OCI-LY1 (cell line): ENCODE measurements around the gene SUCO.

Experiments used
- H2AFZ ChIP-seq: fragments of 200-600 bp; sonication (generic), shearing (Covaris generic); 2 replicates; pipeline ENCODE4 v1.6.0; 2014; ENCODE audit warnings: antibody characterized with exemption, mild to moderate bottlenecking, low read length
- H3F3A ChIP-seq: fragments of 200-600 bp; sonication (generic), shearing (Covaris generic); 2 replicates; pipeline ENCODE4 v1.6.0; 2014; ENCODE audit warnings: mild to moderate bottlenecking, antibody characterized with exemption, low read length, moderate library complexity; ENCODE audit not compliant: insufficient read depth
- H3K27ac ChIP-seq: fragments of 200-600 bp; sonication (generic); 2 replicates; pipeline ENCODE4 v1.5.1; 2014; ENCODE audit warnings: low read length, mixed run types, mild to moderate bottlenecking, low read depth; ENCODE audit not compliant: poor library complexity, severe bottlenecking
- H3K27me3 ChIP-seq: fragments of 200-600 bp; sonication (generic); 2 replicates; pipeline ENCODE4 v1.6.0; 2014; ENCODE audit warnings: antibody characterized with exemption, mild to moderate bottlenecking, low read length, moderate library complexity; ENCODE audit not compliant: insufficient read depth
- H3K36me3 ChIP-seq: fragments of 200-600 bp; sonication (generic); 2 replicates; pipeline ENCODE4 v1.6.1; 2014; ENCODE audit warnings: mild to moderate bottlenecking, antibody characterized with exemption, low read length, moderate library complexity, mixed read lengths; ENCODE audit not compliant: insufficient read depth
- H3K4me1 ChIP-seq: fragments of 200-600 bp; sonication (generic); 2 replicates; pipeline ENCODE4 v1.5.1; 2014; ENCODE audit warnings: mild to moderate bottlenecking, low read length, moderate library complexity; ENCODE audit not compliant: insufficient read depth, severe bottlenecking
- H3K4me2 ChIP-seq: fragments of 200-600 bp; sonication (generic), shearing (Covaris generic); 2 replicates; pipeline ENCODE4 v1.6.1; 2014; ENCODE audit warnings: low read length
- H3K4me3 ChIP-seq: fragments of 200-600 bp; sonication (generic); 2 replicates; pipeline ENCODE4 v1.5.1; 2014; ENCODE audit warnings: low read length, low read depth, mild to moderate bottlenecking, mixed read lengths; ENCODE audit not compliant: poor library complexity, severe bottlenecking
- H3K79me2 ChIP-seq: fragments of 200-600 bp; shearing (Covaris generic); 2 replicates; pipeline ENCODE4 v1.6.1; 2016; ENCODE audit warnings: mixed run types, low read length, mixed read lengths; ENCODE audit not compliant: insufficient read depth
- H3K9ac ChIP-seq: fragments of 200-600 bp; sonication (generic), shearing (Covaris generic); 2 replicates; pipeline ENCODE4 v1.6.1; 2014; ENCODE audit warnings: mild to moderate bottlenecking, low read length, mixed read lengths
- H3K9me2 ChIP-seq: fragments of 200-600 bp; sonication (generic), shearing (Covaris generic); 2 replicates; pipeline ENCODE4 v1.6.1; 2014; ENCODE audit warnings: low read depth, mild to moderate bottlenecking, low read length, mixed read lengths
- H3K9me3 ChIP-seq: fragments of 200-600 bp; shearing (Covaris generic); 2 replicates; pipeline ENCODE4 v1.6.1; 2014; ENCODE audit warnings: low read length, mixed read lengths
- H4K20me1 ChIP-seq: fragments of 200-600 bp; sonication (generic), shearing (Covaris generic); 2 replicates; pipeline ENCODE4 v1.6.0; 2016; ENCODE audit warnings: mild to moderate bottlenecking, low read length; ENCODE audit not compliant: insufficient read depth
- EZH2 ChIP-seq: fragments of 200-600 bp; sonication (generic), shearing (Covaris generic); IDR thresholded peaks from 2 replicates; pipeline ENCODE4 v1.8.0; 2017; ENCODE audit warnings: borderline replicate concordance, mixed run types, mild to moderate bottlenecking, antibody characterized with exemption, low read length, moderate library complexity, mixed read lengths
- TF ChIP-seq, protein P1 (sequence below): fragments of 200-600 bp; sonication (generic), shearing (Covaris generic); IDR thresholded peaks from 2 replicates; pipeline ENCODE4 v1.5.1; 2017; ENCODE audit warnings: mild to moderate bottlenecking, antibody characterized with exemption, low read length, moderate library complexity, mixed read lengths

SUCO gene

DNA sequence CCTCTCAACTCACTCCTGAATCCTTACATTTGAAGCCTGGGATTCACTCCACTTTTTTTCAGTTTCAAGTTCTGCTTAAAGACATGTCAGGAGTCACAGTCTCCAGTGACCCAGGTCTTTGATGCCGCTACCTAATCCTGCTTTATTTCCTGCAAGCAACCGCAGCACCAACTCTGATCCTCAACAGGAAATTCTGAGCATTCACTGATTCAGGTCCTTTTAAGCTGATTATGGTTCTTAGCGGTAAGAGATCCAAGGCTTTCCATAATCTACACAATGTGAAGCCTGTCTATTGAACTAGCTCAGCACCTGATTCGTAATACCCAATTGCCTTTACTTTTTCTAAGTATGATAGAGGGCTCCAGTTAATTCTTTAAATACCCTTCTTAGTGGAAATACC lies 45.4 kb upstream of the SUCO start:
- Histone ChIP-seq H3K4me2 (no peak overlapping the region), H3F3A (no peaks in the 10 kb centered on the region; the same call in 1 of the 2 replicates), H3K79me2 (no peaks in the 10 kb centered on the region), H3K9me3 (no peaks in the 10 kb centered on the region), H3K36me3 (no peaks in the 10 kb centered on the region), H3K9me2 (no peaks in the 10 kb centered on the region), H3K4me3 (no peak overlapping the region), H3K27me3 (peaks cover 5% of the 10 kb centered on the region; the same call in 1 of the 2 replicates), H3K4me1 (no peaks in the 10 kb centered on the region), H3K27ac (no peak overlapping the region), H3K9ac (no peak overlapping the region), H2AFZ (no peak overlapping the region), H4K20me1 (no peaks in the 10 kb centered on the region)
- TF ChIP-seq, protein P1, sequence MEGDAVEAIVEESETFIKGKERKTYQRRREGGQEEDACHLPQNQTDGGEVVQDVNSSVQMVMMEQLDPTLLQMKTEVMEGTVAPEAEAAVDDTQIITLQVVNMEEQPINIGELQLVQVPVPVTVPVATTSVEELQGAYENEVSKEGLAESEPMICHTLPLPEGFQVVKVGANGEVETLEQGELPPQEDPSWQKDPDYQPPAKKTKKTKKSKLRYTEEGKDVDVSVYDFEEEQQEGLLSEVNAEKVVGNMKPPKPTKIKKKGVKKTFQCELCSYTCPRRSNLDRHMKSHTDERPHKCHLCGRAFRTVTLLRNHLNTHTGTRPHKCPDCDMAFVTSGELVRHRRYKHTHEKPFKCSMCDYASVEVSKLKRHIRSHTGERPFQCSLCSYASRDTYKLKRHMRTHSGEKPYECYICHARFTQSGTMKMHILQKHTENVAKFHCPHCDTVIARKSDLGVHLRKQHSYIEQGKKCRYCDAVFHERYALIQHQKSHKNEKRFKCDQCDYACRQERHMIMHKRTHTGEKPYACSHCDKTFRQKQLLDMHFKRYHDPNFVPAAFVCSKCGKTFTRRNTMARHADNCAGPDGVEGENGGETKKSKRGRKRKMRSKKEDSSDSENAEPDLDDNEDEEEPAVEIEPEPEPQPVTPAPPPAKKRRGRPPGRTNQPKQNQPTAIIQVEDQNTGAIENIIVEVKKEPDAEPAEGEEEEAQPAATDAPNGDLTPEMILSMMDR = no peak
- no peak for TF ChIP-seq EZH2

GRCh38 chr1:172488393-172488792 lies 44.6 kb upstream of the SUCO start:
- H3K79me2 ChIP-seq = no peaks in the 10 kb centered on the region

DNA sequence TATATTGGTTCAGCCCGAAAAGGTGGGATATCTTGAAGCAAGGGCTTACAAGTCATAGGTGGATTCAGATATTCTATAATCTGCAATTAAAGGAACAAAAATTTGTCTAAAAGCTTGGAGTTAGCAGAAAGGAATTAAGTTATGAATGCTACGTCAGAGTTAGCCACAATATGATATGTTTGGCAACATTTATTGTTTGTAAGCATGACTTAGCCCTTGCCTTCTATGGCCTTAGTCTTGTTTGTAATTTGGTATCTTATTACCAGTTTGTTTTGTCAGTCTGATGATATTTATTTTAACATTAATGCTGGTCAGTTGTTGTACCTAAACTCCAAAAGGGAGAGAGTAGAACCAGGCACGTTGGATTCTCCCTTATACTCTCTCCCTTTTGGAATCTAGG lies 43.1 kb upstream of the SUCO start:
- no peak for TF ChIP-seq EZH2
- no peak overlapping the region for H3K4me3 ChIP-seq
- no peaks in the 10 kb centered on the region for H3K36me3 ChIP-seq
- no peak overlapping the region for H2AFZ ChIP-seq
- no peaks in the 10 kb centered on the region for H4K20me1 ChIP-seq
- H3K27me3 ChIP-seq = peaks cover 5% of the 10 kb centered on the region; the same call in 1 of the 2 replicates
- H3K4me1 ChIP-seq = no peaks in the 10 kb centered on the region
- H3K9me2 ChIP-seq = no peaks in the 10 kb centered on the region
- H3K9me3 ChIP-seq = no peaks in the 10 kb centered on the region
- H3K9ac ChIP-seq = no peak overlapping the region
- H3F3A ChIP-seq = no peaks in the 10 kb centered on the region; the same call in 1 of the 2 replicates
- H3K4me2 ChIP-seq = no peak overlapping the region
- no peak overlapping the region for H3K27ac ChIP-seq
- H3K79me2 ChIP-seq = no peaks in the 10 kb centered on the region

More at GRCh38 chr1:172488393-172488792, 44.6 kb upstream of the SUCO start:
- Histone ChIP-seq H4K20me1 (no peaks in the 10 kb centered on the region), H3K27ac (no peak overlapping the region), H3K9ac (no peak overlapping the region), H3K9me2 (no peaks in the 10 kb centered on the region), H3K9me3 (no peaks in the 10 kb centered on the region), H3K4me1 (no peaks in the 10 kb centered on the region), H3K36me3 (no peaks in the 10 kb centered on the region), H3K4me2 (no peak overlapping the region), H3F3A (no peaks in the 10 kb centered on the region; the same call in 1 of the 2 replicates), H3K27me3 (peaks cover 5% of the 10 kb centered on the region; the same call in 1 of the 2 replicates), H2AFZ (no peak overlapping the region), H3K4me3 (no peak overlapping the region)
- no peak for TF ChIP-seq EZH2
- TF ChIP-seq, protein P1 = no peak

GRCh38 chr1:172492421-172492820 lies 40.5 kb upstream of the SUCO start:
- no peak overlapping the region for H3K9ac ChIP-seq
- H3K4me2 ChIP-seq = no peak overlapping the region
- no peaks in the 10 kb centered on the region for H4K20me1 ChIP-seq
- H3K4me1 ChIP-seq = no peaks in the 10 kb centered on the region
- H3F3A ChIP-seq = no peaks in the 10 kb centered on the region
- H2AFZ ChIP-seq = no peak overlapping the region
- H3K27me3 ChIP-seq = peaks cover 5% of the 10 kb centered on the region; the same call in 1 of the 2 replicates
- no peaks in the 10 kb centered on the region for H3K9me3 ChIP-seq
- no peak for TF ChIP-seq EZH2
- TF ChIP-seq, protein P1 = no peak
- no peaks in the 10 kb centered on the region for H3K36me3 ChIP-seq
- H3K79me2 ChIP-seq = no peaks in the 10 kb centered on the region
- H3K27ac ChIP-seq = no peak overlapping the region
- H3K9me2 ChIP-seq = no peaks in the 10 kb centered on the region
- no peak overlapping the region for H3K4me3 ChIP-seq
